Activated T-helper 2 cell treated with anti-CD3 and anti-CD28 coated beads, Interferon-gamma antibody, Interleukin-2, Interleukin-4, amounts not matched to agents 10 μg/mL and 5 μg/mL and 100 μg/mL, durations not matched to agents 14 hours and 24 hours and 36 hours (primary cell): ENCODE results near the gene GLP2R. TPM values are rescaled to one million over a fixed set of nuclear protein-coding genes. Genes with fewer than 3 reads are reported as not detected.

Source experiments
- DNase-seq: peaks from one replicate; pipeline ENCODE4 v3.0.0; 2021; ENCODE audit warnings: low spot score
- H3K27ac Mint-ChIP-seq: one replicate; pipeline ENCODE4 v1.8.0; 2021; ENCODE audit warnings: mixed read lengths
- H3K27me3 Mint-ChIP-seq: one replicate; pipeline ENCODE4 v1.8.0; 2021; ENCODE audit warnings: low read depth, mixed read lengths
- H3K36me3 Mint-ChIP-seq: one replicate; pipeline ENCODE4 v1.8.0; 2021; ENCODE audit warnings: low read depth, mixed read lengths
- H3K4me1 Mint-ChIP-seq: one replicate; pipeline ENCODE4 v1.8.0; 2021; ENCODE audit warnings: low read depth, mixed read lengths
- H3K4me3 Mint-ChIP-seq: one replicate; pipeline ENCODE4 v1.8.0; 2021; ENCODE audit warnings: low read depth, mild to moderate bottlenecking, moderate library complexity, mixed read lengths
- H3K9me3 Mint-ChIP-seq: one replicate; pipeline ENCODE4 v1.8.0; 2021; ENCODE audit warnings: mixed read lengths
- intact Hi-C: fragments of 100-400 bp; cut with micrococcal nuclease; formaldehyde crosslinking; loops from one replicate; pipeline ENCODE4 v1.15.1; 2023
- total RNA-seq: library from RNA; stranded (reverse); gene quantifications from 2 replicates; pipeline ENCODE4 v1.2.3, GENCODE V29; 2022

Gene GLP2R
- total RNA-seq, 1 donor from 2014 or later: not detected

DNA sequence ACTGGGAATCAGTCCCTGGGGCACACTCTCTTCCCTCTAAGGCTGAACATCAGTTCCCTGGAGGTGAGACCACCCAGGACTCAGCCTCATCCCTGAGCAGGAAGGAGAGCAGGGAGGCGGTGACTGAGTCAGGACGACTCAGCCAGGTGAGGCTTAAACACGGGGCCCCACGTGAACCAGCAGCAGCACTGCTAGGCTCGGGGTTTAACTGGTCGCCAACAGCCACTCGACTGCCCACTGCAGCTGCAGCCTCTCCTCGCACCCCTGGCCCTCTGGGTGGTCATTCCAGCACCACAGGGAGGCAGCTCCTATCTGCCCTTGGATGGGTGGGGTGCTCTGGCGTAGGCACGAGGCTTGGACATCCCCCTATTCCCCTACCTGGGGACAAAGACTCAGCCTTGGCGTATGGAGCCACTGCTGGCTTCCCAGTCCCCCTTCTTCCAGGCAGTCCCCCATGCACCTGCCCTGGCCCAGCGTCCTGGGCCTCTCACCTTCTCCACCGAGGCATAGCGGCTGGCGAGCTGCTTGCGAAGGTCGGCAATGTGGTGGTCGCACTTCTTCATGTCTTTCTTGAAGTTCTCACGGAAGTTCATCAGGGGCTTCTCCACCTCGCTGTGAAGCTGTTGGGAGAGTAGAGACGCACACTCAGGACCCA is 100.6 kb downstream of the GLP2R start:
- Mint-ChIP-seq H3K27me3 (no peaks in the 10 kb centered on the region), H3K4me3 (no peak overlapping the region), H3K36me3 (no peaks in the 10 kb centered on the region), H3K9me3 (no peaks in the 10 kb centered on the region), H3K27ac (no peak overlapping the region), H3K4me1 (no peaks in the 10 kb centered on the region)
- no peak for DNase-seq
- intact Hi-C loops: no loop called here

GRCh38 chr17:9928601-9929333 is 103.0 kb downstream of the GLP2R start:
- H3K4me1 Mint-ChIP-seq: no peaks in the 10 kb centered on the region
- no peak for DNase-seq
- intact Hi-C loops: no loop called here
- no peaks in the 10 kb centered on the region for H3K9me3 Mint-ChIP-seq
- no peak overlapping the region for H3K4me3 Mint-ChIP-seq
- no peaks in the 10 kb centered on the region for H3K27me3 Mint-ChIP-seq
- no peak overlapping the region for H3K27ac Mint-ChIP-seq
- H3K36me3 Mint-ChIP-seq: no peaks in the 10 kb centered on the region

GRCh38 chr17:9929871-9930270 is 104.1 kb downstream of the GLP2R start:
- Mint-ChIP-seq H3K27me3 (no peaks in the 10 kb centered on the region), H3K9me3 (no peaks in the 10 kb centered on the region), H3K4me3 (no peak overlapping the region), H3K27ac (no peak overlapping the region), H3K4me1 (no peaks in the 10 kb centered on the region), H3K36me3 (no peaks in the 10 kb centered on the region)
- no peak for DNase-seq
- intact Hi-C loops: no loop called here

DNA sequence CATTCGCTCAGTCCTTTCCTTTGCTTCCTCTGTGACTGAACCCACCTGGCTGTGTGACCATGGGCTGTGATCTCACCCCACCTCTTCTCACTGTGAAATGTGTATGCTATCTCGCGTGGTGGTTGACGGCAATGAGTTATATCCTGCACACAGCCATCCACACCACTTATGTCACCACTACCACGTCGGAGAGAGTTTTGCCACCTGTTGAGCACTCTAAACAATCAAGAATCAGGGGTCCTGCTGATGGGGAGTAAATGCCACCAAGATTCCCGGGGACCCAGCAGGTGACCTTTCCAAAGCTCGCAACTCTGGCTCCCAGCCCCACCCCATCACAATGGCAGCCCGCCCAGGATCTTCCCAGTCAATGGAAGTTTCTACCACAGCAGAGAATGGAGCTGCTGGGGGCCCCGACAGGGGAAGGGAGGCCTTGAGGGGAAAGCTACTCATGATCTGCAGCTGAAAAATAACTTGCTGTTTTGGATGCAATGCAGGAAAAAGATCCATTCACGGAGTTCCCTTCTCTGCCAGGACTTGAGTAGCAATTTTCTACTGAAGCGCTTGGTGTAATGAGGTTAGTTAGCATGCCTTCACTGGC is 105.5 kb downstream of the GLP2R start:
- no peaks in the 10 kb centered on the region for H3K27me3 Mint-ChIP-seq
- intact Hi-C loops: no loop called here
- H3K9me3 Mint-ChIP-seq: no peaks in the 10 kb centered on the region
- no peaks in the 10 kb centered on the region for H3K36me3 Mint-ChIP-seq
- no peak for DNase-seq
- no peak overlapping the region for H3K4me3 Mint-ChIP-seq
- H3K27ac Mint-ChIP-seq: no peak overlapping the region
- H3K4me1 Mint-ChIP-seq: no peaks in the 10 kb centered on the region

DNA sequence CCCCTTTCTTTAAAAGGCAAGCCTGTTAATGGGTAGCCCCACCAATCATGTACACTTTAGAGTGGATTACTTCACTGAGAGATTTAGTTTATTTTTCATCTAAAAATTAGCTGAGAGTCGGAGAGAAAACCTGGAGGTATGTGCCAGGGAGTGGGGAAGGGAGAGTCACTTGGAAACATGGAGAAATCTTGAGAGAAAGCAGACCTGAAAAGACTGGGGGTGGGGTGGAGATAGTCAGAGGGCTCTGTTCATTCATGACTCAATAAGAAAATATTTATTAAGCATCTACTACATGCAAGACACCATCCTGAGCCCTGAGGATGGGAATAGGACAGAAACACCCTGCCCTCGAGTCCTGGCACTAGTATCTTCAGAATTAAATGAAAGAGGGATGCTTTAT is 106.8 kb downstream of the GLP2R start:
- no peak for DNase-seq
- H3K27me3 Mint-ChIP-seq: no peaks in the 10 kb centered on the region
- no peaks in the 10 kb centered on the region for H3K36me3 Mint-ChIP-seq
- H3K4me3 Mint-ChIP-seq: no peak overlapping the region
- intact Hi-C loops: no loop called here
- H3K9me3 Mint-ChIP-seq: no peaks in the 10 kb centered on the region
- no peak overlapping the region for H3K27ac Mint-ChIP-seq
- no peaks in the 10 kb centered on the region for H3K4me1 Mint-ChIP-seq

GRCh38 chr17:9934331-9934730 is 108.6 kb downstream of the GLP2R start:
- Mint-ChIP-seq H3K36me3 (no peaks in the 10 kb centered on the region), H3K27me3 (no peaks in the 10 kb centered on the region), H3K27ac (no peak overlapping the region), H3K4me1 (no peaks in the 10 kb centered on the region), H3K4me3 (no peak overlapping the region), H3K9me3 (no peaks in the 10 kb centered on the region)
- no peak for DNase-seq
- intact Hi-C loops: no loop called here

- Mint-ChIP-seq H3K27me3 (no peaks in the 10 kb centered on the region), H3K4me3 (no peak overlapping the region), H3K36me3 (no peaks in the 10 kb centered on the region), H3K9me3 (no peaks in the 10 kb centered on the region), H3K4me1 (no peaks in the 10 kb centered on the region), H3K27ac (no peak overlapping the region)
- intact Hi-C loops: no loop called here
- DNase-seq: no peak
Measured at GRCh38 chr17:9935408-9935807, 109.7 kb downstream of the GLP2R start.

GRCh38 chr17:9936095-9936494 is 110.4 kb downstream of the GLP2R start:
- H3K9me3 Mint-ChIP-seq: no peaks in the 10 kb centered on the region
- no peaks in the 10 kb centered on the region for H3K36me3 Mint-ChIP-seq
- H3K27ac Mint-ChIP-seq: no peak overlapping the region
- H3K4me1 Mint-ChIP-seq: no peaks in the 10 kb centered on the region
- no peak for DNase-seq
- no peak overlapping the region for H3K4me3 Mint-ChIP-seq
- intact Hi-C loops: no loop called here
- no peaks in the 10 kb centered on the region for H3K27me3 Mint-ChIP-seq

DNA sequence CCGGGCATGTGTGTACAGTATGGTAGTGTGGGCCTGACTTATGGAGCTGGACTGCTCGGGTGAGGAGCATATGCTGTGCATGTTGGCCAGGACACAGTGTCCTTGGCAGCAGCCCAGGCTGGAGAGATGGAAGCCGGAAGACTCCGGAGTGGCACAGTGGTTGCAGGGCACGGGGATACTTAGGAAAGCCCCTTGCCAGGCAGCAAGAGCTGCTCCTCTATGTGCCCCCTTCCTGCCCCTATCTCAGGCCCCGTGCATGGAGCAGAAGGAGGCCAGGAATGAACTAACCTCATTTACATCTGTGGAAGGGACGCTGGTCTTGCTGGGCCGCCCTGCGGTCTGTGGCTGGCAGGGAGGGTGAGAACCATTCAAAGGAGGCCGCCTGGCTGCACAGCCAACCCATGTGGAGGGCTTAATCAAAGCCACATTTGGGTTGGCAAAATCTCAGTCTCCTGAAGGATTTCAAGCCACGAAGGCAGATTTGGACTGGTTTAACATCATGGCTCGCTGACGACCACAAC is 111.6 kb downstream of the GLP2R start:
- Mint-ChIP-seq H3K4me1 (no peaks in the 10 kb centered on the region), H3K9me3 (no peaks in the 10 kb centered on the region), H3K4me3 (no peak overlapping the region), H3K27me3 (no peaks in the 10 kb centered on the region), H3K27ac (no peak overlapping the region), H3K36me3 (no peaks in the 10 kb centered on the region)
- no peak for DNase-seq
- intact Hi-C loops: no loop called here

DNA sequence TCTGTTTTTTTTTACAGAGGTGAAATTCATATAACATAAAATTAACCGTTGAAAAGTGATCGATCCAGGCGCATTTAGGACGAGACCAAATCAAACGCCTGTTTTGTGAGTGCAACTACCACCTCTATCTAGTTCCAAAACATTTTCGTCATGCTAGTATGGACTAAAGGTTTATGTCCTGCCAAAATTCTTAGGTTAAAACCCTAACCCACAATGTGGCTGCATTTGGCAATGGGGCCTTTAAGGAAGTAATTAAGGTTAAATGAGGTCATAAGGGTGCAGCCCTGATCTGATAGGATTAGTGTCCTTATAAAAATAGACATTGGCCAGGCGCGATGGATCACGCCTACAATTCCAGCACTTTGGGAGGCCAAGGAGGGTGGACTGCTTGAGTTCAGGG is 112.2 kb downstream of the GLP2R start:
- Mint-ChIP-seq H3K36me3 (no peaks in the 10 kb centered on the region), H3K9me3 (no peaks in the 10 kb centered on the region), H3K27ac (no peak overlapping the region), H3K4me3 (no peak overlapping the region), H3K27me3 (no peaks in the 10 kb centered on the region), H3K4me1 (no peaks in the 10 kb centered on the region)
- DNase-seq: no peak
- intact Hi-C loops: no loop called here

DNA sequence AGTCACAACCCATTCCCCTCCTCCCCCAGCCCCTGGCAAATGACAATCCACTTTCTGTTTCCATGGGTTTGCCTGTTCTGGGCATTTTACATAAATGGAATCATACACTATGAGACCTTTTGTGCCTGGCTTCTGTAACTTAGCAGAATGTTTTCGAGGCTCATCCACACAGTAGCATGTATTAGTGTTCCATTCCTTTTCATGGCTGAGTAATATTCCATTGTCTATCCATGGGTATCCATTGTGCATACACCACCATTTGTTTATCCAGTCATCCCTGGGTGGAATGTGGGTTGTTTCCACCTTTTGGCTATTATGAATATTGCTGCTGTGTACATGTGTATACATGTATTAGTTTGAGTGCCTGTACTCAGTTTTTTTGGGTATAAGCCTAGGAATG is 113.0 kb downstream of the GLP2R start:
- no peaks in the 10 kb centered on the region for H3K4me1 Mint-ChIP-seq
- H3K9me3 Mint-ChIP-seq: no peaks in the 10 kb centered on the region
- no peaks in the 10 kb centered on the region for H3K36me3 Mint-ChIP-seq
- no peak for DNase-seq
- H3K27me3 Mint-ChIP-seq: no peaks in the 10 kb centered on the region
- intact Hi-C loops: no loop called here
- H3K27ac Mint-ChIP-seq: no peak overlapping the region
- H3K4me3 Mint-ChIP-seq: no peak overlapping the region

GRCh38 chr17:9940841-9941240 is 115.1 kb downstream of the GLP2R start:
- DNase-seq: no peak
- Mint-ChIP-seq H3K9me3 (no peaks in the 10 kb centered on the region), H3K4me1 (no peaks in the 10 kb centered on the region), H3K4me3 (no peak overlapping the region), H3K27me3 (no peaks in the 10 kb centered on the region), H3K27ac (no peak overlapping the region), H3K36me3 (no peaks in the 10 kb centered on the region)
- intact Hi-C loops: no loop called here

DNA sequence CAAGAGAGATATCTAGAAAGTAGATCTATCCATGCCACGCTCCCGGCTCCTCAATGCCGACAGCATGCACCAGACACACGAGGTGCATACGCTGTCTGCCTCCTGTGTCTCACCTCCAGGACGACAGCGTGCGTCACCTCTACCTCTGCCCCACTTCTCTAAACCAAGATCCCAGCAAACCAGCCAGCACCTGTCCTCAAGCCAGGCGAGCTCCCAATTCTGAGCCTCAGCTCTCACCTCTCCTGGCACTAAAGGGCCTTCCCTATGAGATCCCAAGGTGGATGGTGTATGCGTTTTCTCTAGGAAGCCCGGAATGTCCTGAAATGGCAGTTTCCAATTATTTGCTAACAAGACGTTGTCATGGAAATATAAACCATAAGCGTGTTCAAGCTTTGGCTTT is 115.6 kb downstream of the GLP2R start:
- Mint-ChIP-seq H3K4me3 (no peak overlapping the region), H3K9me3 (no peaks in the 10 kb centered on the region), H3K4me1 (no peaks in the 10 kb centered on the region), H3K27me3 (no peaks in the 10 kb centered on the region), H3K27ac (no peak overlapping the region), H3K36me3 (no peaks in the 10 kb centered on the region)
- DNase-seq: no peak
- intact Hi-C loops: no loop called here
